Measurements from ENCODE around the gene HAL. TPM values are rescaled to one million over a fixed set of nuclear protein-coding genes. Genes with fewer than 3 reads are reported as not detected.

The HAL gene
- total and polyA plus RNA-seq, 2 of the 13 experiments (the other 11 are each of a cell fraction or from before 2014, with no cell fraction given) = 0.89 to 37.8 TPM

DNA sequence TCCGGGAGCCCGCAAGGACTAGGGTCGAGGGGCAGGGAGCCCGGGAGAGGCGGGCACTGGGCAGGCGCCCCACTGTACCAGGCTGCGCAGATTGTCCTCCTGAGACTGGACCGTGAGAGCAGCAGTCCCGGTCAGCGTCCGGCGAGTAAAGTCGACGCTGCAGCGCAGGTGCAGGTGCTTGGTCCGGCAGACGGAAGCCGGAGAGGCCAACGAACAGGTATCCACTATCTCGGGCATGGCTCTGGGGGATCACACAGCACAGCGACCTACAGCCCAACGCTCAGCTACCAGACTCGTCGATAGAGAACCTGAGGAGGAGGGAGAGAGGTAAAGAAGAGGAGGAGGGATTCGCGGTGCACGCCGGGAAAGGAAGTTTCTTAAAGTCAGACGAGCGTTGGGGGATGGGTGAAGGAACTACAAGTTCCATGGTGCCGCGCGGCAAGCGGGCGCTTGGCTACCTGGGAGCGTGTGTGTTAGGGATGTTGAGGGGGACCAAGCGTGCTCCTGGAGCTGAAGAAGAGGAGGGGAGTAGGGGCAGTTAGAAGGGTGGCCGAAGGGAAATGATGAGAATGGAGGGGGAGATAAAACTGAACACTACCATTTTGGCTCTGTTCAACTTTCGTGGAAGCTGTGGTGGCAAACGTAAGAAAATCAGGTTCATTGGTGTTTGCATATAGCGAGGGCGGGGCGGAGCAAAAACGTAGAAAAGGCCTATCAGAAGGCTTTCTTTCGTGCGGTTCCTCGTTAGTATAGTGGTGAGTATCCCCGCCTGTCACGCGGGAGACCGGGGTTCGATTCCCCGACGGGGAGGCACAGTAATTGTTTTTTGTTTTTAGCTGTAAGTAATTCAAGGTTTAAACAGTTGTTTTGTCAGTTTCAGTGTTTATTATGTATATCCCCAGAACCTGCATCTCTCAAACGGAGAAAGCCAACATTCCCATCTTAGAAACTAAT is 39.4 kb upstream of the HAL start, which contains the start of gene LTA4H (continued):
- TF ChIP-seq, protein P1, sequence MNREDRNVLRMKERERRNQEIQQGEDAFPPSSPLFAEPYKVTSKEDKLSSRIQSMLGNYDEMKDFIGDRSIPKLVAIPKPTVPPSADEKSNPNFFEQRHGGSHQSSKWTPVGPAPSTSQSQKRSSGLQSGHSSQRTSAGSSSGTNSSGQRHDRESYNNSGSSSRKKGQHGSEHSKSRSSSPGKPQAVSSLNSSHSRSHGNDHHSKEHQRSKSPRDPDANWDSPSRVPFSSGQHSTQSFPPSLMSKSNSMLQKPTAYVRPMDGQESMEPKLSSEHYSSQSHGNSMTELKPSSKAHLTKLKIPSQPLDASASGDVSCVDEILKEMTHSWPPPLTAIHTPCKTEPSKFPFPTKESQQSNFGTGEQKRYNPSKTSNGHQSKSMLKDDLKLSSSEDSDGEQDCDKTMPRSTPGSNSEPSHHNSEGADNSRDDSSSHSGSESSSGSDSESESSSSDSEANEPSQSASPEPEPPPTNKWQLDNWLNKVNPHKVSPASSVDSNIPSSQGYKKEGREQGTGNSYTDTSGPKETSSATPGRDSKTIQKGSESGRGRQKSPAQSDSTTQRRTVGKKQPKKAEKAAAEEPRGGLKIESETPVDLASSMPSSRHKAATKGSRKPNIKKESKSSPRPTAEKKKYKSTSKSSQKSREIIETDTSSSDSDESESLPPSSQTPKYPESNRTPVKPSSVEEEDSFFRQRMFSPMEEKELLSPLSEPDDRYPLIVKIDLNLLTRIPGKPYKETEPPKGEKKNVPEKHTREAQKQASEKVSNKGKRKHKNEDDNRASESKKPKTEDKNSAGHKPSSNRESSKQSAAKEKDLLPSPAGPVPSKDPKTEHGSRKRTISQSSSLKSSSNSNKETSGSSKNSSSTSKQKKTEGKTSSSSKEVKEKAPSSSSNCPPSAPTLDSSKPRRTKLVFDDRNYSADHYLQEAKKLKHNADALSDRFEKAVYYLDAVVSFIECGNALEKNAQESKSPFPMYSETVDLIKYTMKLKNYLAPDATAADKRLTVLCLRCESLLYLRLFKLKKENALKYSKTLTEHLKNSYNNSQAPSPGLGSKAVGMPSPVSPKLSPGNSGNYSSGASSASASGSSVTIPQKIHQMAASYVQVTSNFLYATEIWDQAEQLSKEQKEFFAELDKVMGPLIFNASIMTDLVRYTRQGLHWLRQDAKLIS (CRISPR knock-in tag; IDR thresholded peaks at IDR 0.05) = no peak
- no peak for TF ChIP-seq HNF4G (IDR thresholded peaks at IDR 0.05; ENCODE audit: borderline replicate concordance, low read depth, low read length)
- TF ChIP-seq HNF4G (CRISPR knock-in tag; IDR thresholded peaks at IDR 0.05; ENCODE audit: borderline replicate concordance, low read depth) = no peak
- TF ChIP-seq, protein P2, sequence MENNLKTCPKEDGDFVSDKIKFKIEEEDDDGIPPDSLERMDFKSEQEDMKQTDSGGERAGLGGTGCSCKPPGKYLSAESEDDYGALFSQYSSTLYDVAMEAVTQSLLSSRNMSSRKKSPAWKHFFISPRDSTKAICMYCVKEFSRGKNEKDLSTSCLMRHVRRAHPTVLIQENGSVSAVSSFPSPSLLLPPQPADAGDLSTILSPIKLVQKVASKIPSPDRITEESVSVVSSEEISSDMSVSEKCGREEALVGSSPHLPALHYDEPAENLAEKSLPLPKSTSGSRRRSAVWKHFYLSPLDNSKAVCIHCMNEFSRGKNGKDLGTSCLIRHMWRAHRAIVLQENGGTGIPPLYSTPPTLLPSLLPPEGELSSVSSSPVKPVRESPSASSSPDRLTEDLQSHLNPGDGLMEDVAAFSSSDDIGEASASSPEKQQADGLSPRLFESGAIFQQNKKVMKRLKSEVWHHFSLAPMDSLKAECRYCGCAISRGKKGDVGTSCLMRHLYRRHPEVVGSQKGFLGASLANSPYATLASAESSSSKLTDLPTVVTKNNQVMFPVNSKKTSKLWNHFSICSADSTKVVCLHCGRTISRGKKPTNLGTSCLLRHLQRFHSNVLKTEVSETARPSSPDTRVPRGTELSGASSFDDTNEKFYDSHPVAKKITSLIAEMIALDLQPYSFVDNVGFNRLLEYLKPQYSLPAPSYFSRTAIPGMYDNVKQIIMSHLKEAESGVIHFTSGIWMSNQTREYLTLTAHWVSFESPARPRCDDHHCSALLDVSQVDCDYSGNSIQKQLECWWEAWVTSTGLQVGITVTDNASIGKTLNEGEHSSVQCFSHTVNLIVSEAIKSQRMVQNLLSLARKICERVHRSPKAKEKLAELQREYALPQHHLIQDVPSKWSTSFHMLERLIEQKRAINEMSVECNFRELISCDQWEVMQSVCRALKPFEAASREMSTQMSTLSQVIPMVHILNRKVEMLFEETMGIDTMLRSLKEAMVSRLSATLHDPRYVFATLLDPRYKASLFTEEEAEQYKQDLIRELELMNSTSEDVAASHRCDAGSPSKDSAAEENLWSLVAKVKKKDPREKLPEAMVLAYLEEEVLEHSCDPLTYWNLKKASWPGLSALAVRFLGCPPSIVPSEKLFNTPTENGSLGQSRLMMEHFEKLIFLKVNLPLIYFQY (CRISPR knock-in tag; IDR thresholded peaks at IDR 0.05; ENCODE audit: borderline replicate concordance) = no peak
- TF ChIP-seq HDAC1 (CRISPR knock-in tag; IDR thresholded peaks at IDR 0.05) = peak; percentile 71
- TF ChIP-seq BORCS8-MEF2B (CRISPR knock-in tag; IDR thresholded peaks at IDR 0.05) = no peak
- no peak for TF ChIP-seq SNAPC2 (CRISPR knock-in tag; IDR thresholded peaks at IDR 0.05)
- 0 out of 2 replicates have a peak, but pooled peaks have one; percentile 76 for TF ChIP-seq ZNF567 (CRISPR knock-in tag; IDR thresholded peaks at IDR 0.05; ENCODE audit: borderline replicate concordance)
- TF ChIP-seq GTF3A (CRISPR knock-in tag; conservative IDR thresholded peaks at IDR 0.05) = no peak
- TF ChIP-seq MTA3 (CRISPR knock-in tag; IDR thresholded peaks at IDR 0.05) = no peak
- TF ChIP-seq FOXJ3 (CRISPR knock-in tag; IDR thresholded peaks at IDR 0.05; ENCODE audit: borderline replicate concordance) = no peak
- peak; percentile 59; the same call in 1 of the 2 replicates for TF ChIP-seq NR2F2 (IDR thresholded peaks at IDR 0.05; ENCODE audit: borderline replicate concordance, low read depth)
- TF ChIP-seq MEF2D (CRISPR knock-in tag; IDR thresholded peaks at IDR 0.05) = peak; percentile 56; the same call in 1 of the 2 replicates
- TF ChIP-seq, protein P3, sequence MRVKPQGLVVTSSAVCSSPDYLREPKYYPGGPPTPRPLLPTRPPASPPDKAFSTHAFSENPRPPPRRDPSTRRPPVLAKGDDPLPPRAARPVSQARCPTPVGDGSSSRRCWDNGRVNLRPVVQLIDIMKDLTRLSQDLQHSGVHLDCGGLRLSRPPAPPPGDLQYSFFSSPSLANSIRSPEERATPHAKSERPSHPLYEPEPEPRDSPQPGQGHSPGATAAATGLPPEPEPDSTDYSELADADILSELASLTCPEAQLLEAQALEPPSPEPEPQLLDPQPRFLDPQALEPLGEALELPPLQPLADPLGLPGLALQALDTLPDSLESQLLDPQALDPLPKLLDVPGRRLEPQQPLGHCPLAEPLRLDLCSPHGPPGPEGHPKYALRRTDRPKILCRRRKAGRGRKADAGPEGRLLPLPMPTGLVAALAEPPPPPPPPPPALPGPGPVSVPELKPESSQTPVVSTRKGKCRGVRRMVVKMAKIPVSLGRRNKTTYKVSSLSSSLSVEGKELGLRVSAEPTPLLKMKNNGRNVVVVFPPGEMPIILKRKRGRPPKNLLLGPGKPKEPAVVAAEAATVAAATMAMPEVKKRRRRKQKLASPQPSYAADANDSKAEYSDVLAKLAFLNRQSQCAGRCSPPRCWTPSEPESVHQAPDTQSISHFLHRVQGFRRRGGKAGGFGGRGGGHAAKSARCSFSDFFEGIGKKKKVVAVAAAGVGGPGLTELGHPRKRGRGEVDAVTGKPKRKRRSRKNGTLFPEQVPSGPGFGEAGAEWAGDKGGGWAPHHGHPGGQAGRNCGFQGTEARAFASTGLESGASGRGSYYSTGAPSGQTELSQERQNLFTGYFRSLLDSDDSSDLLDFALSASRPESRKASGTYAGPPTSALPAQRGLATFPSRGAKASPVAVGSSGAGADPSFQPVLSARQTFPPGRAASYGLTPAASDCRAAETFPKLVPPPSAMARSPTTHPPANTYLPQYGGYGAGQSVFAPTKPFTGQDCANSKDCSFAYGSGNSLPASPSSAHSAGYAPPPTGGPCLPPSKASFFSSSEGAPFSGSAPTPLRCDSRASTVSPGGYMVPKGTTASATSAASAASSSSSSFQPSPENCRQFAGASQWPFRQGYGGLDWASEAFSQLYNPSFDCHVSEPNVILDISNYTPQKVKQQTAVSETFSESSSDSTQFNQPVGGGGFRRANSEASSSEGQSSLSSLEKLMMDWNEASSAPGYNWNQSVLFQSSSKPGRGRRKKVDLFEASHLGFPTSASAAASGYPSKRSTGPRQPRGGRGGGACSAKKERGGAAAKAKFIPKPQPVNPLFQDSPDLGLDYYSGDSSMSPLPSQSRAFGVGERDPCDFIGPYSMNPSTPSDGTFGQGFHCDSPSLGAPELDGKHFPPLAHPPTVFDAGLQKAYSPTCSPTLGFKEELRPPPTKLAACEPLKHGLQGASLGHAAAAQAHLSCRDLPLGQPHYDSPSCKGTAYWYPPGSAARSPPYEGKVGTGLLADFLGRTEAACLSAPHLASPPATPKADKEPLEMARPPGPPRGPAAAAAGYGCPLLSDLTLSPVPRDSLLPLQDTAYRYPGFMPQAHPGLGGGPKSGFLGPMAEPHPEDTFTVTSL (CRISPR knock-in tag; IDR thresholded peaks at IDR 0.05; ENCODE audit: borderline replicate concordance) = 0 out of 2 replicates have a peak, but pooled peaks have one; percentile 15
- TF ChIP-seq ZSCAN9 (CRISPR knock-in tag; IDR thresholded peaks at IDR 0.05; ENCODE audit: borderline replicate concordance) = no peak; the same call in 1 of the 2 replicates
